HG03066 (cell line): ENCODE data around the gene DZIP1L.

Experiments
- ATAC-seq: cut with Tn5 transposase; IDR thresholded peaks from one replicate; pipeline ENCODE4 v1.9.1; 2021; ENCODE audit warnings: low read depth; ENCODE audit not compliant: unreplicated experiment

DZIP1L gene

DNA sequence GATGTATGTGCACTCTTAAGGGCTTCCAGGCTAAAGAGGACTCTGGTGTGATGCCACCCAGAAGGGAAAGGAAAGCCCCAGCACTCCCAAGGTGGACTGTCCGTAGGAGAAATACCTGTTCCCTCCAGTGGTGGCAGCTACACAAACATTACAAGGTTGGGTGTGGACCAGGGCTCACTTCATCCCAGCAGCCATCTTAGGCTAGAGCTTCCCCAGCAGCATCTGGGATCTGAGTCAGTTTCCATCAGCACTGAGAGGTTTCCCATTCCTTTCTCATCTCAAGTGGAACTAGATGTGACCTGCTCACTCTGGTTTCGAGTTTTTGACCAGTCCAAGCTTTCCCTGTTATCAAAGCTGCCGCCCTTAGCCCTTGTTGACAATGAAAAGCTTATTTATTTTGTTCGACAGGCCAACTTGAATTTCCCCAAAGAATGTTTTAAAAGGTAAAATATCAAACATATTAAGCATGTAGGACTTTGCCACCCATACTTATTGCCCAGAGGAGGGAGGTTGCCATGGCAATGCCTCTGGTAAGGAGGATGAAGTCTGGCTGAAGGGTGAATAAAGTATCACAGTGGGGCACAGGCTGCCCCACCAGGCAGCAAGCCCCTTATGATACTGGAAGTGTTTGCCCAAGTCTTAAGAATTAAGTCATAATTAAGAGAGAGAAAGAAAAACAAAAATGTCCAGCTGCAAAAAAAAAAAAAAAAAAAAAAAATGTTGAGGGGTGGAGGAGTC, 76.5 kb downstream of the DZIP1L start:
- ATAC-seq = no peak

DNA sequence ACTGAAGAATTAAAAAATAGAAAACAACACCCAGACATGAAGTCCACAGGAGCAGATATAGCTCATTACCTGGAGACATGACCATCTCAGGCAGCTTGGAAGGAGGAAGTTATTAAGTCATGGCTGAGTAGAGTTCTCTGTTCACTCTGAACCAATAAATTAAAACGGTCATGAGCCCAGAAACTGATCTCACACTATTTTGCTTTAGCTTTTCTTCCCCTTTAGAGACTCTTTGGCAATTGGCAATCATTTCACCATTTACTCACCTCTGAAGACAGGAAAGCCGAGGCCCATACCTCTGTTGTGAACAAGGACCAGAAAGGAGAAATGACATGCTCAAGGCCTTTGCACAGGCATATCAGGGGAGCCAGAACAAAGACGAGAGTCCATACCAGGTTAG, 78.8 kb downstream of the DZIP1L start:
- no peak for ATAC-seq

DNA sequence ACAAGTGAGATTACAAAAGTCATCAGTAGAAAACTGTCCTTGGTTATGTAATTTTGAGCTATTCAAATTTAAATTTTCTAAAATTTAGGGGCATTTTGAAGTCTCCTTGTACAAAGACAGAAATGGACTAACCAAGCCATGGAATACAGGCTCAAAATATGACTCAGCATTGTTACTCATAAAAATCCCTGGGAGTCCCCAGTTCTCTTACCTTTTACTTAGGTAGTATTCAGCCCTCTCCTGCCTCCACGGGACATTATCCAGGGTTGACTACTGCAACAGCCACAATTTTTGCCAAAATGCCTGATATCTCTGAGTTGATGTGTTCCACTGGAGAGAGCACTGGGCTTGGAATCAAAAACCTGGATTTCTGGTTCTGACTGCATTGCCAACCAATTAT, 80.5 kb downstream of the DZIP1L start:
- no peak for ATAC-seq

DNA sequence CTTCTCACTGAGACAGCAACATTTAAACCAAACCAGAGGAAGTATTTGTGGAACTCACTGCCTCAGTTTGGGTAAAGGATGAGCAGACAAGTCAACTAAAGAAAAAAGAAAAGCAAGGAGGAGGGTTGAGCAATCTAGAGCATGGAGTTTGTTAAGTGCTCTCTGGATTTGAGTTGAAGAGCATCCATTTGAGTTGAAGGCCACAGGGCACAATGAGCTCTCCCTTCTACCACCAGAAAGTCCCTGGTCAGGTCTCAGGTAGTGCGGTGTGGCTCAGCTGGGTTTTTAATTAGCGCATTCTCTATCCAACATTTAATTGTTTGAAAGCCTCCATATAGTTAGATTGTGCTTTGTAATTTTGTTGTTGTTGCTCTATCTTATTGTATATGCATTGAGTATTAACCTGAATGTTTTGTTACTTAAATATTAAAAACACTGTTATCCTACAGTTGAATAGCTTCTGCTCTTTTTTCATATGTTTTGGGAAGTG, 82.2 kb downstream of the DZIP1L start:
- ATAC-seq = no peak

DNA sequence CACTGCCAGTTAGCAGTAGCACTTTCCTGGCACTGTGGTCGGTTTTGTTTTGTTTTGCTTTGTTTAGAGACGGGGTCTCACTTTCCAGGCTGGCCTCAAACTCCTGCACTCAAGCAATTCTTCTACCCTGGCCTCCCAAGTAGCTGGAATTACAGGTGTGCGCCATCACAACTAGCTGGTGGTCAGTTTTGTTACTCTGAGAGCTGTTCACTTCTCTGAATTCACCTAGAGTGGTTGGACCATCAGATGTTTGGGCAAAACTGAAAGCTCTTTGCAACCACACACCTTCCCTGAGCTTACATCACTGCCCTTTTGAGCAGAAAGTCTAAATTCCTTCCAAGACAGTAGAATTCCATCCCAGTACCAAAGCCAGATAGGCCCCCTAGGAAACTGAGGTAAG, 82.8 kb downstream of the DZIP1L start:
- ATAC-seq = no peak

DNA sequence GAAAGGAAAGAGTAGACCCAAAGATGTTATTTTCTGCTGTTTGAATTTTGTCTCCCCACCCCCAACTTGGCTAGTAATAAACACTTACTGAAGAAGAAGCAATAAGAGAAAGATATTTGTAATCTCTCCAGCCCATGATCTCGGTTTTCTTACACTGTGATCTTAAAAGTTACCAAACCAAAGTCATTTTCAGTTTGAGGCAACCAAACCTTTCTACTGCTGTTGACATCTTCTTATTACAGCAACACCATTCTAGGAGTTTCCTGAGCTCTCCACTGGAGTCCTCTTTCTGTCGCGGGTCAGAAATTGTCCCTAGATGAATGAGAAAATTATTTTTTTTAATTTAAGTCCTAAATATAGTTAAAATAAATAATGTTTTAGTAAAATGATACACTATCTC, 83.9 kb downstream of the DZIP1L start:
- no peak for ATAC-seq

DNA sequence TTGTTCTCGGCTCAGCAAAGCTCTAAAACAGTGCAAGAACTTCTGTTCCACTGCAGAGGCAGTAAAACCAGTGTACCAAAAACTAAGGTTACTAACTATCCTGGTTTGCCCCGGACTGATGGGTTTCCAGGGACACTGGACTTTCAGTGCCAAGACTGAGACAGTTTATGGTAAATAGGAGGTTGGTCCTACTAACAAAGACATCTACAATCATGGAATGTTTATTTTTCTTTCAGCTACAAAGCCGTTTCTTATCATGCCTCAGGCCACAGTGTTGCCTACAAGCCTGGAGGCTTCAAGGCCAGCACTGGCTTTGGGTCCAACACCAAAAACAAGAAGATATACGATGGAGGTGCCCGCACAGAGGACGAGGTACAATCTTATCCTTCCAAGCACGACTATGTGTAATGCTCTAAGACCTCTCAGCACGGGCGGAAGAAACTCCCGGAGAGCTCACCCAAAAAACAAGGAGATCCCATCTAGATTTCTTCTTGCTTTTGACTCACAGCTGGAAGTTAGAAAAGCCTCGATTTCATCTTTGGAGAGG, 84.6 kb downstream of the DZIP1L start:
- no peak for ATAC-seq

DNA sequence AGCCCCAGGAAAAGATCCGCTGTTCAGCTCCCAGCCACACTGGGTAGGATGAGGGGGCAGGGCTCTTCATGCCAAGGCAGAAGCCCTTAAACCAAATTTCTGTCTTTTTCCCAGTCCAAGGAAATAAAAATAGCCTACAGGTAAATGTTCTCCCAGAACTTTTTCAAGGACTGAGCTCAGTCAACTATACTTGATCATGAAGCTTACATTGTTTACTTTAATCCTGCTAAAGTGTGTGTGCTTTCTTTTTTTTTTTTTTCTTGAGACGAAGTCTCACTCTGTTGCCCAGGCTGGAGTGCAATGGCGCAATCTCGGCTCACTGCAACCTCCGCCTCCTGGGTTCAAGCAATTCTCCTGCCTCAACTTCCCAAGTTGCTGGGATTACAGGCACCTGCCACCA, 87.6 kb downstream of the DZIP1L start:
- ATAC-seq = no peak

DNA sequence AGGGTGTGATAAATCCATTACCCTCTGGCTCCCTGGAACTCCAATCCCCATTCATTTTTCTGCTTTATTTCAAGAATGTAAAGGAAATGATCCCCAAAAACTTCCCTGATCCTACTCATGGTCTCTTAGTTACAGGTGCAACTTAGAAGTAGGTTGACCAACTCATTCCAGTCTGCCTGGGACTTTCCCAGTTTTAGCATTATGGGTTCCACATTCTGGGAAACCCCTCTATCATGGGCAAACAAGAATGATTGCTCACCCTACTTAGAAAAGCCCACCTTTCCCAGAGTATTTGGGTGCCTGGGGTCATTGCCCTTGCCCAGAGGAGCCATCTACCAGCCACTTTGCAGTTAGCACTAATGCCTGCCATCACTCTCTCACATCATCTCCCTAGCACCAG, 89.9 kb downstream of the DZIP1L start:
- no peak for ATAC-seq

DNA sequence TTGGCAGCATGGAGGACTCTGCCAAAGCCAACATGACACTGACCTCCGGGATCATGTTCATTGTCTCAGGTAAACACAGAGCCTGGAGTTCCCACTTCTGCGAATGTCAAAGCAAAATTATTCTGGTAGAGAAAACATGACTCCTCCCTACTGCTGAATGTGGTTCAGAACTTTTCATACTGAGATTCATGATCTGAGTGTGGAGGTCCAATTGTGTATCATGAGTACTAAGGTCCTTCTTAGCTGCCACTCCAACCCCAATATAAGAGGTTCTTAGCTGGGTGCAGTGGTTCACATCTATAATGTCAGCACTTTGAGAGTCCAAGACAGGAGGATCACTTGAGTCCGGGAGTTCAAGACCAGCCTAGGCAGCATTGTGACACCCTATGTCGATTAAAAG, 91.7 kb downstream of the DZIP1L start:
- no peak for ATAC-seq

DNA sequence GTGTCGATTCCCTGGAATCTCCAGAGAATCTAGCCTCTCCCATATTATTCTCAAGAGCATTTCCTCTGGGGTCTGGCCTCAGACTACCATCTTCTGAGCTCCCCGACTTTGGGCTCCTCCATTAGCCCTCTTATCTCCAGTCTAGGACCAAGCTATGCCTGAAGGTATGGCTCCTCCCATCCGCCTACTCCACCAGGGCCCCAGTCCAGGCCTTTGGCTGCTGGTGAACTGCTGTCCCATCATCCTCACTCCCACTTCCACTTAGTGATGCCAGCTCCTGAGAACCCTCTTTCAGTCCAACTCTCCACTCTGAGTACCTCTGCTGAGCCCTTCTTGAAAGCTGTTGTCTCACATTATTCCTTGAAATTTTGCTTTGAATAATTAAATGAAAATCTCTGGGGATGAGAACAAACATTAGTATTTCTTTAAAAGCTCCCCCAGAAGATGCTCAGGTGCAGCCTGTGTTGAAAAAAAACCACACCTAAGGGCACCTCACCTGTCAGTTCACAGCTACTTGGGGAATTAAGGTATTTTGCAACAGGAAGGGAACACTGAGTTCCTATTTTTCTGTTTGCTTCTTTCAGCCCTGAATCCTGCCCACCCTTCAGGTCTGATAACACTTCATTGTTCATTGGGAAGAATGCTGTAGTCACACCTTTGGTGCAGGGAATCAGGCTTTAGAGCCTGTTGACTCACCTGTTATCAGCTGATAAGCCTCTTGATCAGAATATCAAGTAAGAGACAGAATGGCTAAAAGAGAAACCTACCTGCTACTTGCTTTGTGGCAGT, 95.9 kb downstream of the DZIP1L start:
- no peak for ATAC-seq

DNA sequence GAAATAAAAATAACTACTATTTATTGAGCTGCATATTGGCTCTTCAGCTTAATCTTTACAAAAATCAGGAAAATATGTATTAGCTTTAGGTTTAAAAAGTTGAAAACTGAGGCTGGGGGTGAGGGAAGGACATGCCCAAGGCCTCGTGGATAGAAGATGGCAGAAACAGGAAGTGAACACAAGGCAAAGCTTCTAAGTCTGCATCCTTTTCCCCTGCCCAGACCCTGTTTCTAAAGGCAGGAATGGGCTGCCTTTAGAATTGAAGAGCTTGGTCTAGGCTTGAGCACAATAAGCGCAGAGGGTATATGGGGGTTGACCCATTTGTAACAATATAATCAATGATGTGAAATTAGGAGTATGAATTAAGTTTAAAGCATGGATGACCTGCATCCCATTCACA, 99.3 kb downstream of the DZIP1L start:
- ATAC-seq = no peak

DNA sequence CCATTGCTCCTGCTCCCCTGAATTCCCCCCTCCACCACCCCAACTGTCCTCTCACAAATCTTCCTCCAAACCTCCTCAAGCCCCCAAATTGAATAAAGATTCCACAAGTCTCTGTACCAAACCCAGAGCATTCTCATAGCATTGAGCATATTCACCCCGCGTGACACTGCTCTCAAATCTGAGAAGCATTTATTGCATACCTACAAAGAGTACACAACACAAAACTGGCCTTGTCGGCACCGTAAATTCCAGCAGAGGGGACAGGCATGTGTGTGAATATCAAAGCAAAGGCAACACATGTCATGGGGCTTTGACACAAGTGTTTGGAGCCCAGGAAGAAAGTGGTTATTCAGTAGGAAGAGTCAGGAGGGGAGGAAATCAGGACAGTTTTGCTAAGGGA, 102.9 kb downstream of the DZIP1L start:
- ATAC-seq = no peak
